GM23248 (cell line): ENCODE measurements around the gene EME2. TPM values are rescaled to one million over a fixed set of nuclear protein-coding genes. Genes with fewer than 3 reads are reported as not detected.

Experiments used
- DNase-seq: peaks from one replicate; pipeline ENCODE4 v3.0.0-alpha.2; 2015
- H2AFZ ChIP-seq: fragments of 200-600 bp; sonication (generic); 2 replicates; pipeline ENCODE4 v1.6.1; 2016; ENCODE audit warnings: antibody characterized with exemption
- H3F3A ChIP-seq: fragments of 200-600 bp; sonication (generic); 2 replicates; pipeline ENCODE4 v1.6.1; 2016; ENCODE audit warnings: mild to moderate bottlenecking, antibody characterized with exemption, mixed run types; ENCODE audit not compliant: insufficient read depth
- H3K27ac ChIP-seq: fragments of 200-600 bp; sonication (generic); 2 replicates; pipeline ENCODE4 v1.5.1; 2016; ENCODE audit warnings: mild to moderate bottlenecking
- H3K27me3 ChIP-seq: fragments of 200-600 bp; sonication (generic); replicated peaks from 2 replicates; pipeline ENCODE4 v1.6.1; 2016; ENCODE audit warnings: mild to moderate bottlenecking; ENCODE audit not compliant: insufficient read depth
- H3K36me3 ChIP-seq: fragments of 200-600 bp; sonication (generic); 2 replicates; pipeline ENCODE4 v1.6.1; 2016; ENCODE audit warnings: low read depth, mild to moderate bottlenecking
- H3K4me1 ChIP-seq: fragments of 200-600 bp; sonication (generic); 2 replicates; pipeline ENCODE4 v1.6.1; 2016; ENCODE audit warnings: mild to moderate bottlenecking; ENCODE audit not compliant: insufficient read depth
- H3K4me2 ChIP-seq: fragments of 200-600 bp; sonication (generic); one replicate; pipeline ENCODE4 v1.6.1; 2016; ENCODE audit warnings: mild to moderate bottlenecking; ENCODE audit not compliant: unreplicated experiment
- H3K4me3 ChIP-seq: fragments of 200-600 bp; sonication (generic); 2 replicates; pipeline ENCODE4 v1.5.1; 2016; ENCODE audit warnings: mild to moderate bottlenecking
- H3K79me2 ChIP-seq: fragments of 200-600 bp; sonication (generic); 2 replicates; pipeline ENCODE4 v1.6.1; 2016; ENCODE audit warnings: mild to moderate bottlenecking; ENCODE audit not compliant: insufficient read depth
- H3K9ac ChIP-seq: fragments of 200-600 bp; sonication (generic); 2 replicates; pipeline ENCODE4 v1.6.1; 2016; ENCODE audit warnings: mild to moderate bottlenecking
- H3K9me2 ChIP-seq: fragments of 200-600 bp; sonication (generic); 2 replicates; pipeline ENCODE4 v1.6.1; 2016; ENCODE audit warnings: mixed run types, mild to moderate bottlenecking, moderate library complexity; ENCODE audit not compliant: insufficient read depth
- H3K9me3 ChIP-seq: fragments of 200-600 bp; sonication (generic); one replicate; pipeline ENCODE4 v1.6.1; 2017; ENCODE audit warnings: low read depth
- H4K20me1 ChIP-seq: fragments of 200-600 bp; sonication (generic); 2 replicates; pipeline ENCODE4 v1.6.0; 2016; ENCODE audit not compliant: insufficient read depth
- EZH2 ChIP-seq: fragments of 200-600 bp; sonication (generic); IDR thresholded peaks from 2 replicates; pipeline ENCODE4 v1.6.1; 2018; ENCODE audit warnings: antibody characterized with exemption, mild to moderate bottlenecking; ENCODE audit not compliant: insufficient read depth, poor library complexity, severe bottlenecking
- EZH2phosphoT487 ChIP-seq: fragments of 200-600 bp; sonication (generic); IDR thresholded peaks from 2 replicates; pipeline ENCODE4 v1.6.1; 2018; ENCODE audit warnings: antibody characterized with exemption, moderate library complexity, mild to moderate bottlenecking, low read depth; ENCODE audit not compliant: insufficient read depth
- WGBS, 2 experiments: methylation state at CpG; one replicate each; pipeline ENCODE4 v1.1.6; 2015 to 2017; ENCODE audit warnings: low lambda C conversion rate in 2 of 2, low coverage in 1 of 2; ENCODE audit errors: missing lambda C conversion rate in 2 of 2; 5-methylcytosine and 5-hydroxymethylcytosine counted together
- in situ Hi-C: fragments of 300-500 bp; cut with MboI; formaldehyde crosslinking; loops from 2 replicates; pipeline ENCODE4 v1.15.0; 2020
- polyA plus RNA-seq: library from polyadenylated mRNA; unstranded; fragments of >200 nt; fragmentation: Nextera tagmentation; extraction: Ambion mirVana; gene quantifications from 2 replicates; pipeline ENCODE4 v1.2.1, GENCODE V29; 2016
- total RNA-seq: library from RNA; depleted of rRNA; stranded (reverse); fragments of >200 nt; shearing (Covaris generic); gene quantifications from 2 replicates; pipeline ENCODE4 v1.2.3, GENCODE V29; 2014

Gene EME2
- total and polyA plus RNA-seq, 2 experiments from 2014 or later = 3.1 to 9.3 TPM

- Histone ChIP-seq H4K20me1 (no peaks in the 10 kb centered on the region), H3K27ac (no peak overlapping the region), H3K9me3 (no peaks in the 10 kb centered on the region), H3K4me1 (peaks cover 4% of the 10 kb centered on the region; the same call in 1 of the 2 replicates), H3K4me2 (no peak overlapping the region), H3F3A (peaks cover 7% of the 10 kb centered on the region; the same call in 1 of the 2 replicates), H3K79me2 (no peaks in the 10 kb centered on the region), H3K9ac (no peak overlapping the region), H3K9me2 (no peaks in the 10 kb centered on the region), H3K36me3 (no peaks in the 10 kb centered on the region), H3K4me3 (no peak overlapping the region), H3K27me3 (no peaks in the 10 kb centered on the region), H2AFZ (no peak overlapping the region)
- no peak for DNase-seq
- in situ Hi-C loops = no loop called here
- WGBS, 2 experiments = 68 to 80% methylated on average over 5 to 18 of the region's 18 CpGs
- no peak for TF ChIP-seq EZH2phosphoT487
- TF ChIP-seq EZH2 = no peak
Observed at GRCh38 chr16:1766701-1767100, 5.9 kb upstream of the EME2 start.

- 92 to 94% methylated on average over 36 to 42 of the region's 42 CpGs for WGBS, 2 experiments
Observed at GRCh38 chr16:1767116-1767994, 5.3 kb upstream of the EME2 start.

GRCh38 chr16:1768061-1768766, 4.4 kb upstream of the EME2 start:
- Histone ChIP-seq H3K27me3 (no peaks in the 10 kb centered on the region), H3K27ac (no peak overlapping the region), H3K36me3 (no peaks in the 10 kb centered on the region), H3K4me2 (no peak overlapping the region), H3K79me2 (peaks cover 10% of the 10 kb centered on the region), H3F3A (peaks cover 11% of the 10 kb centered on the region; the same call in 1 of the 2 replicates), H3K9me3 (no peaks in the 10 kb centered on the region), H3K9me2 (no peaks in the 10 kb centered on the region), H3K4me1 (peaks cover 4% of the 10 kb centered on the region; the same call in 1 of the 2 replicates), H3K9ac (no peak overlapping the region), H4K20me1 (no peaks in the 10 kb centered on the region), H2AFZ (no peak overlapping the region), H3K4me3 (no peak overlapping the region)
- DNase-seq = no peak
- WGBS, 2 experiments = 88 to 92% methylated on average over 35 to 41 of the region's 41 CpGs
- in situ Hi-C loops = no loop called here
- TF ChIP-seq EZH2 = no peak
- no peak for TF ChIP-seq EZH2phosphoT487

More at GRCh38 chr16:1767116-1767994, 5.3 kb upstream of the EME2 start:
- H3K4me2 ChIP-seq = no peak overlapping the region
- in situ Hi-C loops = no loop called here
- DNase-seq = no peak
- TF ChIP-seq EZH2 (no peak), EZH2phosphoT487 (no peak)
- H4K20me1 ChIP-seq = no peaks in the 10 kb centered on the region
- peaks cover 6% of the 10 kb centered on the region for H3K79me2 ChIP-seq
- no peak overlapping the region for H3K27ac ChIP-seq
- H3K36me3 ChIP-seq = no peaks in the 10 kb centered on the region
- no peak overlapping the region for H3K4me3 ChIP-seq
- H3K9ac ChIP-seq = no peak overlapping the region
- H2AFZ ChIP-seq = no peak overlapping the region
- peaks cover 4% of the 10 kb centered on the region; the same call in 1 of the 2 replicates for H3K4me1 ChIP-seq
- H3K27me3 ChIP-seq = no peaks in the 10 kb centered on the region
- peaks cover 11% of the 10 kb centered on the region; the same call in 1 of the 2 replicates for H3F3A ChIP-seq
- no peaks in the 10 kb centered on the region for H3K9me3 ChIP-seq
- H3K9me2 ChIP-seq = no peaks in the 10 kb centered on the region

- H4K20me1 ChIP-seq = no peaks in the 10 kb centered on the region
- no peak overlapping the region for H2AFZ ChIP-seq
- WGBS, 2 experiments = 78 to 79% methylated on average over 16 to 26 of the region's 26 CpGs
- no peak overlapping the region for H3K4me2 ChIP-seq
- no peak overlapping the region for H3K4me3 ChIP-seq
- no peak overlapping the region for H3K27ac ChIP-seq
- peaks cover 12% of the 10 kb centered on the region for H3K79me2 ChIP-seq
- no peaks in the 10 kb centered on the region for H3K9me3 ChIP-seq
- TF ChIP-seq EZH2 (no peak), EZH2phosphoT487 (no peak)
- peaks cover 4% of the 10 kb centered on the region; the same call in 1 of the 2 replicates for H3K4me1 ChIP-seq
- H3F3A ChIP-seq = peaks cover 11% of the 10 kb centered on the region; the same call in 1 of the 2 replicates
- no peak for DNase-seq
- in situ Hi-C loops = no loop called here
- H3K9ac ChIP-seq = no peak overlapping the region
- H3K9me2 ChIP-seq = no peaks in the 10 kb centered on the region
- no peaks in the 10 kb centered on the region for H3K27me3 ChIP-seq
- H3K36me3 ChIP-seq = no peaks in the 10 kb centered on the region
Observed at GRCh38 chr16:1768767-1769401, 3.7 kb upstream of the EME2 start.
